Hippocampal formation (tissue), 2 donors: ENCODE results near the gene EEFSEC.

Experiments
- DNase-seq, 2 donors: peaks; one replicate each; lab custom pipeline; 2025; lab: John Stamatoyannopoulos, UW

EEFSEC gene

DNA sequence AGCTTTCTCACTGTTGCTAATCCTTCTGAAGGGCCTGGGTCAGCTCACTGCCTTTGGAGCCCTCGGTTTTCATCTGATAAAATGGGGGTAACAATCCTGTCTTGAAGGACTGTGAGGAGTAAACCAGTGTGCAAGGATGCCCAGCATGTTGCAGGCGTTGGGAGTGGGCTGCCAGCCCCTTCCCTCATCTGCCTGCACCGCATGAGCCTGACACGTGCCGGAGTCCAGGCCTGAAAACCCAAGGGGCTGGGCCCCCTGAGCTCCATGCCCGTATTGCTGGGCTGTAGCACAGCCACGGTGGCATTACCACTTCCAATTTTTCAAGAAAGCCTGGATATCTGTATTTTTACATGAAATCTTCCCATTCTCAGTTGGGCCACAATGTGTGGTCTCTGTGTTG lies 215.3 kb downstream of the EEFSEC start:
- DNase-seq = no peak

DNA sequence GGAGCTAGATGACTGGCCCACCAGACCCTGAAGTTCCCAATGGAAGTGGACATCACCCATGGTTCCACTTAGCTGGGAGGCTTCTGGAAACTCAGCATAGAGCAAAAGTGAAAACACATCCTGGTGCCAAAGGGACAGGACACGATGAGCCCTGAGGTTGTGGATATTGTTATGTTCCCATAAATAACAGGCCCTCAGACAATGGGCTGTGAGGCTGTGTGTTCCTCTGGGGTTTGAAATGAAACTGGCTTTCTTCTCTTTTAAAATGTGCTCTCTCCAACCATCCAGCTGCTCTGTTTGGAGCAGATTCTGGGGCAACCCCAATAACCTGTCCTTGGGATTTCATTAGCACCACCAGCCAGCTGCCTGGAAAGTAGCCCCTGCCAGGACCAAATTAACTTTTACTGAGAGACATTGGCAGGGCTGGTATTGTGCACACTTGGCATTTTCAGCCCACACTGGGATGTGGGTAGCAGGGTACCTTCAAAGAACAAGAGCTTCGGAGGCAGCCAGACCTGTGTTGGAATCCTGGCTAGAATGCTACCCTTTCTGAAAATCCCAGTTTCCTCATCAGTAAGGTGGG lies 215.9 kb downstream of the EEFSEC start:
- DNase-seq = no peak

DNA sequence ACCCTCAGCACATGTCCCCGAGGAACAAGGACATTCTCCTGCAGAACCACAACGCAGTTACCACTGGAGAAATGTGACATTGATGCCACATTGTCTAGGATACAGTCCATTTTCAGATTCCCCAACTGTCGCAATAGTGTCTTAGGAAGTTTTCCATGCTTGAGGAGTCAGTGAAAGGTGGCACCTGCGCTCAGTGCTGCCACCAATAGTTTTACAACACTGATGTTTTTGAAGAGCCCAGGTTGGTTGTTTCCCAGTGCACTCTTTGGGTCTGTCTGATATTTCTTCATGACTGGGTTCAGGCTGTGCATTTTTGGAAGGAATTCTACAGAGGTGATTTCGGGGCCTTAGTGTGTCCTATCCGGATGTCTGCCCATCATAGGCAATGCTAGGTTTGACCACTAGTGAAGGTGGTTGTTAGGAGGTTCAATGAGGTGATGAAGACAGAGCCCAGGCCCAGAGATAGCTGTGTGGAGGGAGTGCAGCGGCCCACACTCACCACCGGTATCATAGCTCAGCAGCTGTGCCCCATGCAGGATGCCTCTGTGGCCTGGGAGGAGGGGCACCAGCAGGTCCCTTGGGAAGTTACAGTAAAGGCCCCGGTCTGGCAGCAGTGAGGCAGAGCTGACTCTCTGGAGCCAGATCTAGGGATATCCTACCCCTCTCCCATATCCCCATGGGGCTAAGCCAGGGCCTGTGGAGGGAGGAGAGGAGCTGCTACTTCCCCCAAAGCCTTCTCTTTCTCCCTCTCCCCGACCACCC lies 216.8 kb downstream of the EEFSEC start:
- no peak for DNase-seq

DNA sequence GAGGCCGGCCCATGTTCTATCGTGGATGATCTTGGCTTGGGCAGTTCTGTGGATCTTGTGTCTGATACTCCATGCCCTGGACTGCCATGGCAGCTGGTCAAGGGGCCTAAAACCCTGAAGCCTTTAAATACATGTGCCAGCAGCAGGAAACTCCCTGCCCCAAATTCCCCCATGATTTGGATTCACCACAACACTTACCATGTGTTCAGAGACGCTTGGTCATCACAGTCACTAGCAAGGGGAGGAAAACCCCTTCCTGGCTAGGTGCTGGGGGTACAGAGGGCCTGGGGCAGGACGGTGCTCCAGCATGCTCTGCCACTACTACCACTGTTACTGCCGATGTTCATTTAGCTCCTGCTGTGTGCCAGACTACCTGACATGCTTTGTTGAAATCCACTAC lies 219.0 kb downstream of the EEFSEC start:
- no peak for DNase-seq

DNA sequence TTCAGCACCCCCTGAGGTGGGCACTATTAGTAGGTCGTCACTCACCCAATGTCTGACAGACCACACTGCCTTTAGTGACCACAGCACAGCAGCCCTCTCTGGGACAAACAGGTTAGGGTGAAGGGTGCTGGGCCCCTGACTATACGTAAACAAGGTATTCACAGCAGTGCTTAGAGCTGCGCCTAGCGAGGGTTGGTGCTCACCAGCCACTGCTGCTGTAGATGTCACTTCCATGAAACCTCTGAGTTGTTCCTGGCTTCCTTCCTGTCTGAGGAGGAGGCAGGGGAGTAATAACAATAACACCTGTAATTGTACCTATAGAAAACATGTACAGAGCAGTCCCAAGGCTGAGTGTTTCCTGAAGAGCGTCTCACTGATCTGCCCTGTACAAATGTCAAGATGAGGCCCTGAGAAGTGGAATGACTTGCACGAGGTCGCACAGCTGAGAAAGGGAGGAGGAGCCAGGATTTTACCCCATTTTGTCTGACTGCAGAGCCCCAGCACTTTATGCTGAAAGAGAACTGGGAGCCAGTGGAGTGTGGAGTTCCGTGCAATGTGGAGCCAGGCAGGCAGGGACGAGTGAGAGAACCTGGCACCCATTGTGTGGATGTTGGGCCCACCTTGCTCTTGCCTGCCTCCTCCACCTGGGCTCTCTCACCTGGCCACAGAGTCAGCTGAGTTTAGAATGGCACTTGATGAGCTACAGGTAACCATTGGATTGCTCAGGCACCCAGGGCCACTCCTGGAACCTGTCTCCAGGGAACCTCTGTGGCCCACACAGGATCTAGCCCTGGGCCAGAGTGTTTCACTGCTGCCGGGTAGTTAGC lies 219.6 kb downstream of the EEFSEC start:
- no peak for DNase-seq

DNA sequence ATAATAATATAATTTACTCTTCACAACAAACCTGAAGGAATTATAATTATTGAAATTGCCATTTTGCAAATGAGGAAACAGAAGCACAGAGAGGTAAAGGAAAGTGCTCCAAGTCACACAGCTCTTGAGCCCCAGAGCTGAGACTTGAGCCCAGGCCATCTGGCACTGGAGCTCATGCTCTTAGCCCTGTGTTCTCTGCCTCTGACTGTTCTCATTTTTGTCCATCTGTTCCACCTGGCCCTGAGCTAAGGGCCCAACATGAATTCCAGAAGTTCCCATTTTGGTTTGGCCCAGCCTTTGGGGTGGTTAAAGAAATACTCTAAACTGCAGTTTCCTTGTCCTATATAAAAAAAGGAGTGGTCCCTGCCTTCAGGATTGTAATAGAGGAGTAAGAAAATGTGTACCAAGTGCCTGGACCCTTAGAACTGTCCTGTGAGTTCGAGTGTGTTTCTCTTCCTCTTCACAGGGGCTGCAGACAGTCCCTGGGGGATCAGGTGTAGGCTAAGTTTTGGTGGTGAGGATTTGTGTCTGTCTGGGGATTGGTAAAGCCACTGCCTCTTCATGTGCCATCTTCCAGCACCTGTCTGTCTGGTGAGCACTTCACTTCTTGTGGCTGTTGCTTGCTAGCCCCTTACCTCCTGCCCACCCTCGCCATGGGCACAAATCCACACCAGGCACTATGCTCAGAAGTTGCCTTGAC lies 221.6 kb downstream of the EEFSEC start:
- DNase-seq = no peak

DNA sequence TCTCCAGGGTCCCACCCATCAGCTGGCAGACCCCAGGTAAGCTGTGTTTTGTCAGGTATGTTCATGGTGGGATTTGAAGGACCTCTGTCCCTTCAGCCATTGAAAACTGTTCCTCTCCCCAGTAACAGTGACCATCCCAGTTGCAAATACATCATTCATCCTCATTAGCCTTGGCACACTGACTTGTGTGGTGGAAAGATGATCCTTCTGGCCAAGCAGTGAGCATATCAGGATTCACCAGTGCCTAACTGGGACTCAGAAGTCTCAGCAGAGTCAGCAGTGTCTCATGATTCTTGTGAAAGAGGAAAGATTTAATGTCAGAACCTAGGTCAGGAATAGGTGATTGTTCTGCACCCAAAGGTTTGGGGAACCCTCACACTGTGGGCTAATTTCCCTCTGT lies 223.2 kb downstream of the EEFSEC start:
- DNase-seq = no peak

DNA sequence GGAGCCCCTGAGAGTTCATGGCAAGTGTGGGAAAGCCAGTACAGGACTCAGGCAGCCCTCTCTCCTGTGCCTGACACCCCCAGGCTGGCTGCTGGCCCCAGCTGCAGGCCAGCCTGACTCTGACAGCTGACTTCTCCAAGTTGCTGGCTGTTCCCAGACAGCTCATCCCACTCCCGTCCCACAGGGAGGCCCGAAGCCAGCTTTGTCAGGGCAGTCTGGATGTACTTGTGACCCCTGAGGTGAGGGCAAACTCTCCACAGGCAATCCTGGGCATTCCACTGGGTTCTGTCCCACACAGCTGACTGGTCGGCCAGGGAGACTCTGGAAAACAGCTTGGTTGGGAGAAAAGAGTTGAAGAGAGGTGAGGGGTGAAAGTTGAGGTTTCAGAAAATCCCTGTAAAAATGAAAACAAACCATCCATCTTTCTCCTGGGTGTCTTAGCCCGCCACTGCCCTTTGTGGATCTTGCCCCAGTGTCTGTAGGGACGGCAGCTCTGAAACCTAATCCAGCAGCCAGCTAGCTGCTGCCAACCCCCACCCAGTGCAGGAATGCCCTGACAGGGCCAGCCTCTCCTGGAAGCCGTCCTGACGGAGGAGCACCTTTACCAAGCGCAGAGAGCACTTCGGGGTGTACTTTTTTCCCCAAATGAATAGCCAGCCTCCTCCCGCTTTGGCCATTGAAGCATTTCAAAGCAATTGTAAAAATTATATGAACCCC lies 225.5 kb downstream of the EEFSEC start:
- DNase-seq = no peak

DNA sequence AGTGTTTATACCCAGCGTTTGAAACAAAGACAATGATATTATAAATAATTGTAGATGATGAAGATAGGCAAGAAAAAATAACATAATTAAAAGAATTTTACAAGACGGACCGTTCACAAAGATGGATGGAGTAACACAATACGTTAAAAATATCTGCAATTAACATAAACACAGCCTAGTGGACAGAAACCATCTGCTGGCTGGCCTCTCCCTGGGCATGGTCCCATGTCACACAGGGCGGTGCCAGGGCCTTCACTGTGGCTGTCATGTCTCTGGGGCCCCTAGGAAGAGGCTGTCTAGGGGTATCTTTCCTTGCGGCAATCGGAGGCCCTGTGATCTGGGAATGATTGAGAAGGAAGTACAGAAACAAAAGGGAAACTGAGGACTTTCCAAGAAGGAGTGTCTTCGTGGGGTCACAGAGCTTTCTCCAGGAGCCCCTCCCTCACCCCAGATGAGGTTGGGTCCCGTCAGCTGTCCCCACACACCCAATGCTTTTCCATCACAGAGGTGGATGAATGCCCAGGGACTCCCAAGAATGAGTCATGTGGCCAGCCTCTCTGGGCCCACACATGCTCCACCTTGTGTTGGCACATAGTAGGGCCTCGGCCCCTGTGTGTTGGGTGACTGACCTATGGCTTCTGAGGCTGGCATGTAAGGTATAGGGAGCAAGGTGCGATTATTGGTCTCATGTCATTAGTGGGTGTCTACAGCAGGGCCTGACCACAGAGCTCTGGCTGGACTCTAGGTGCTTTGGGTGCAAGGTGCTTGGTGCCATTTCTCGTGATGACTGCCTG lies 226.3 kb downstream of the EEFSEC start:
- DNase-seq = no peak

DNA sequence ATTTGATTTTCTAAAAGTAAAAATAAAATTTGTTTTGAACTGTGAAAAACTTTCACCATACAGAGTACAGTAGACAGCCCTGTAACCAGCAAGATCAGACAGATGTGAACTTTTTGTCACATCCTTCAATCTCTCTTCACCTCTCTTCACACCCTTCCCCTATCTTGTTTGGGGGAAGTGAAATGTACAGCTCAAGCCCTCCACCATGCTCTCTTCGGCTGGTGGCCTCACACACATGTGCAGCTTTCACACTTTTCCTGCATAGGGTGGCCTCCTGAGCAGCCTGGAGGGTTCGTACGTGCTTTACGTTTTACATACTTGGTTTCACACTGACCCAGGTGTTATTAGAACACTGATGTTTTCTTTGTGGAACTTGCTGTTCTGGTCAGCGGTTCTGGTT lies 227.0 kb downstream of the EEFSEC start:
- no peak for DNase-seq

DNA sequence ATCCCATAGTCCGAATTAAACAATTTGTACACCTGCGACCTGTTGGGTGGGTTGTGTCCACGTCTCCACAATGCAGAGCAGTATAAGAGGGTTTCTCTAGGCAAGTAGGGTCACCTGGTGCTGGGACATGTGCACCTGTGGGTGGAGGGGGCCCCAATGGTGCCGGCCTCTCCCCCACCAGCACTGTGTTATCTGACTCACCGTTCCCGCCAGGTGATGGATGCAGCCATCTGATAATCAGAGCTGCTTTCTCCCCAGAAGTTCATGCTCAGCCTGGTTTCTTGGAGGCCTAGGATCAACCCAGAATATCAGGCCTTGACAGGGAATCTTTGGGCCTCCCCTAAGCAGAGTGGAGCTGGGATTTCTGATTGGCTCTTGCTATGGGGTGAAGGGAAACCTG lies 227.4 kb downstream of the EEFSEC start:
- no peak for DNase-seq

DNA sequence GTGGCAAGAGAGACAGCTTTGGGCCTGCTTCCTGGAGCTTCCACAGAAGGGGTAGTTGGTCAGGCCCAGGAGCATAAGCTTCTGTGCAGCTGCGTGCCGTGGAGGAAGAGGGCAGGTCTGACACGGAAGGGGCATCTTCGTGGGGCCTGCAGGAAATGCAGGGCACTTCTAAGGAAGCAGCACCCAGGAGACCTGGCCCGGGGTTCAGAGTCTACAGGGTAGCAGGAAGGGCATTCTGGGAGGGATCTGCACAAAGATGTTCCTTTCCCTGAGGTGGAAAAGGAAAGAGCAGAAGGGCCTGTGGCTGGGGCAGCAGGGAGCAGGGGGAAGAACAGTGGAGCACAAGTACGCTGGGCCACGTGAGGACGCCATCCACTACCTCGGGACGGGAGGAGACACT lies 228.3 kb downstream of the EEFSEC start:
- DNase-seq = no peak

DNA sequence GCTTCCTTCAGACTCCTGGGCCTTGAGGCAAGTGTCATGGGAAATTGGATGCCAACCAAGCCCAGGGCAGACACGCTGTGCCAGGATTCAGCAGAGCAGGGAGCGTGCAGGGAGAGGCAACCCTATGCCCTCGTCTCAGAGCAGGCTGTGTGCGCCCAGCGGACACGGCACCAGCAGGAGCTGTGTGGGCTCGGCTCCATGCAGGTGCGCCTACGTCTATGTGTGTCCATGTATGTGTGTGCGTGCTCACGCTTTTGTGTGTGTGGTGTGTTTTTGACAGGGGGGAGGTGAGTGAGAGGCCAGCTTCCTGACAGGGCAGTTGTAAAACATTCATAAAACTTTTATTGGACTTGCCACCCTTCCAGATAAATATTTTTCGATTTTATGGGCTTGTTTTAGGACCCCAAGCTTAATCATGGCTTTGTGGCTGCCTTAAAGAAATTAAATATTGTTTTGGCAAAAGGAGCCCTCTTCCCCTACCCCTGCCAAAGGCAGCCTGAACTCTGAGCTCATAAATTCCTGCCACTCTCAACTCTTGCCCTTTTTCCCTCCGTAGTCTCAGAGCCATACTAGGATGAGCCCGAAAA lies 229.0 kb downstream of the EEFSEC start:
- no peak for DNase-seq

DNA sequence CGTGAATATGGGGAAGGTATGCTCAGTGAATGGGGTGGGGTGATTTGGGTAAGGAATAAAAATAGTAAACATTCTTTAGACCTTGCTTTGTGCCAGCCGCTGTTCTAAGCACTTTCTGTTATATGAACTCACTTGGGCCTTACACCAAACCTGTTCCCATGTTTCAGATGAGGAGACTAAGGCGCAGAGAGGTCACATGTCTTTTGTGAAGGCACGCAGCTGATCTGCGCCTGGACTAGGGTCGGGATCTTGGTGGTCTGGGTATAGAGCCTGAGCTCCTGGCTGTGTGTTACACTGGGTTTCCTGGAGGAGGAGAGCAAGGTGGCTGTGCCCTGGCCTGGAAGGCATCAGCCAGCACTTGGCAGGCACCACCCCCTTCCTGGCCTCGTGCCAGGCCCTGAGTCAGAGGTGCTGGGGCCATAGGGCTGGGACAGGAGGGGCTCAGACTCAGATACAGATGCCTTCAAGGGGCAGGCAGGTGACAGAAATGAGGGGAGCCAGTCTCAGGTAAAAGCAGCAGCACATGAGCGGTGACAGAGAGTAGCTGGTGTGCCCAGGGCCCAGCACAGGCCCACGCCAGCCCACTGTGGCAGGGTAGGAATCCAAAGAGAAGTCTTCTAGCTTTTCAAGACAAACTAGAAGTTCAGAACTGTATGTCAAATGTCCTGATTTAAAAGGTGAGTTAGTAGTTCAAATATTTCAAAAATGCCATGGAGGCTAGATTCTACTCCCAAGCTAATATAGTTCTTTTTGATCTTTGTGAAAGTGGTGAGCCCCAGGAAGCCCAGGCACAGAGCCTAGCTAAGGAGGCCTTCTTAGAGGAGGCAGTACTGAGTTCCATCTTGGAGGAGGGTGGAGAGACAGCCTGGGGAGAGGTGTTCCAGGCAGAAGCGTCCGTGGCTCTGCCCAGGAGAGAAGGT lies 230.3 kb downstream of the EEFSEC start:
- no peak for DNase-seq

DNA sequence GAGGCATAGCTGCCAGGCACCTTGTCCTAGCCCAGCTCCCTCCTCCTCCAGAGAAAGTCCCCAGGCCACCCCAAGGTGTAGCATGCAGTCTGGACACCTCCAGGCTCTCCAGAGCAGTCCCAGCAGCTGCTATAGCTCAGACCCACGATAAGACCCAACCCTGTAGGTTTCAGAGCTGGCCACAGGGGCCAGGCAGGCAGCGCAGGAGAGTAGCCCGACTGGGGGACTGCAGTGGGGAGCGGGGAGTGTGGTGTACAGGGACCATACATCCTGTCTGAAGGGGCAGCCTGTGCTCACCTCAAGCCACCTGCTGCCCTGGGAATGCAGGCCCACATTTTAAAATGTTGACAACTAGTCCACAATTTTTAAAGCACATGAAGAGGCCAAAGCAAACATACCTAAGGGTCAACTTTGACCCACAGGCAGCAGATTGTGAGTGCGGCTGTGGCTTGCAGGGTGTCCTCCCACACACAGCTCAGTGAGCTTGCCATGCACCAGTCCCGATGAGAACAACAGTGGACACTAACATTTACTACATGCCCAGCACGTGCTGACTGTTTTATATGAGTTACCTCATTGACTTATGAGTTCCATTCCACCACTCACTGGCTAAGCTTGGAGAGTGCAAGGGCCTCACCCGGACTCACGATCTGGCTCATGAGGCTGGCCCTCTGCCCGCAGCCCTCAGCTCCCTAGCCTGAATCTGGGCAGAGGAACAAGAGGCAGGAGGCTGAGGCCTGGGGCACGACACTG lies 232.0 kb downstream of the EEFSEC start:
- no peak for DNase-seq

DNA sequence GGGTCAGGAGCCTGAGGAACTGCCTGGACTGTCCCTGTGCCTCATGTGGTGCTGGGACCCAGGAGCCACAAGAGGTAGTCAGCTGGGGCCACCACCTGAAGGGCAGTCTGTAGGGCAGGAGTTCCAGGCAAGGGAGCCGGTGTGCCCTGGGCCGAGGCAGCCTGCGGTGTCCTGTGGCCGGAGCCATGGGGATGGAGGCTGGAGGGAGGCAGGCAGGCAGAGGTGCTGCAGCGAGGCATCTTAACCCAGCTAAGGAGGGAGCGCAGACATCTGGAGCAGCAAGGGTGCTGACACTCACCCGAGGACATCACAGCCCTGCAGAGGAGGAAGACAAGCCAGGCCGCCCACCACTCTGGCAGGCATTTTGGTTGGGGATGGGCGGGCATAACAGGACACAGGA lies 235.7 kb downstream of the EEFSEC start:
- no peak for DNase-seq

DNA sequence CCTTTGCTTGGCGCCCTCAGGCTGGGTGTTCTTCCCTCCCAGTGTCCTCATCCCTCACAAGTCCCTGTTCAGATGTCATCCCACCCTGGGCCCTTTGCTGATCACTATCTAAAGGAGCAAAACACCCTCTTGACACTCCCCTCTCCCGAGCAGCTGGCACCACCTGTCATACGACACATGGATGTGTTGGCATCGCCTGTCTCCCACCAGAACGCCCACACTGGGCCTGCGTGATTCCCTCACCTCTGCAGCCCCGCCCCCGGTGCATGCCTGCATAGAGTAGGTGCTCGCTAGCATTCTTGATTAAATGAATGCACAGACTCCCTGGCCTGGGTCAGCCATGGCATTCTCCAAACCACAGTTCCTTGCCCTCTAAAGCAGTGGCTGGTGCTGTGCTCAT lies 237.6 kb downstream of the EEFSEC start:
- DNase-seq = no peak

DNA sequence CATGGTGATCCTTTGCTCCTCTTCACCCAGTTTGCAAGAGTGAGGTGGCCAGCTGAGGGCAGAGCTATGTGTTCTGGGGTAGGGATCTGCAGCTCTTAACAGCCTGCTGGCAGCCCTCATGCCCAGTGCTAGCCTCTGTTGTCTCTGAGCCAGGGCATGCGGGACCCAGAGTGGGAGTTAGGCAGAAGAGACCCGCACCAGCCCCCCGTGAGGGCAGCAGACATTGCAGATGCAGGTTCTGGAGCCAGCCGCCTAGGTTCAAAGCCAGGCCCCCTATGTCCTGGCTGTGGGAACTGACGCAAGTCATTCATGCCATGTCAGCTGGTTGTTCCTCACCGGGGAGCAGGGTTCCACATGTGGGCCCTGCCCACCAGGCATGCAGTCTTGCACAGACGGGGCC lies 238.7 kb downstream of the EEFSEC start:
- DNase-seq = no peak
